ENCODE results near the gene PNPLA6.
"Not testable (repeated sequence)": the region's sequence is repeated elsewhere in the genome, so short reads cannot be mapped to it uniquely, and the experiment has no call there.

Gene PNPLA6

GRCh38 chr19:7558667-7559066 lies 23.1 kb downstream of the PNPLA6 start:
- DNase-seq: no peak

GRCh38 chr19:7559102-7559501 lies 23.6 kb downstream of the PNPLA6 start:
- no peak for DNase-seq

- no peak for DNase-seq
Measured at GRCh38 chr19:7560255-7560654, 24.7 kb downstream of the PNPLA6 start.

GRCh38 chr19:7561325-7561724 lies 25.8 kb downstream of the PNPLA6 start:
- DNase-seq: no peak

GRCh38 chr19:7562646-7563393 lies 27.3 kb downstream of the PNPLA6 start:
- DNase-seq: no peak

GRCh38 chr19:7564866-7565265 lies 29.3 kb downstream of the PNPLA6 start:
- DNase-seq: no peak

- no peak for DNase-seq
Measured at GRCh38 chr19:7565332-7565731, 29.8 kb downstream of the PNPLA6 start.

- DNase-seq: no peak
Measured at GRCh38 chr19:7570761-7571160, 35.2 kb downstream of the PNPLA6 start.

GRCh38 chr19:7575434-7576040 lies 40.0 kb downstream of the PNPLA6 start:
- no peak for DNase-seq

- DNase-seq: not testable (repeated sequence)
Measured at GRCh38 chr19:7577422-7577821, 41.9 kb downstream of the PNPLA6 start.

GRCh38 chr19:7578127-7578526 lies 42.6 kb downstream of the PNPLA6 start:
- no peak for DNase-seq

GRCh38 chr19:7579182-7579581 lies 43.7 kb downstream of the PNPLA6 start:
- no peak for DNase-seq

GRCh38 chr19:7582446-7582845 lies 46.9 kb downstream of the PNPLA6 start:
- no peak for DNase-seq

- no peak for DNase-seq
Measured at GRCh38 chr19:7589822-7590221, 54.3 kb downstream of the PNPLA6 start.

GRCh38 chr19:7590256-7590655 lies 54.7 kb downstream of the PNPLA6 start:
- no peak for DNase-seq

- peak; percentile 42 for DNase-seq
Measured at GRCh38 chr19:7595466-7596133, 60.1 kb downstream of the PNPLA6 start, which contains the start of gene CAMSAP3. Gene CAMSAP3, plus strand, starts transcription at chr19:7595863. Its CDS starts 140 bp downstream, at chr19:7596003.

- no peak for DNase-seq
Measured at GRCh38 chr19:7596211-7596937, 60.9 kb downstream of the PNPLA6 start.

GRCh38 chr19:7597689-7598088 lies 62.2 kb downstream of the PNPLA6 start:
- no peak for DNase-seq

GRCh38 chr19:7598180-7598579 lies 62.7 kb downstream of the PNPLA6 start:
- DNase-seq: no peak

- DNase-seq: no peak
Measured at GRCh38 chr19:7600721-7601120, 65.2 kb downstream of the PNPLA6 start.

- DNase-seq: no peak
Measured at GRCh38 chr19:7602240-7602934, 66.9 kb downstream of the PNPLA6 start.

- no peak for DNase-seq
Measured at GRCh38 chr19:7602935-7603497, 67.5 kb downstream of the PNPLA6 start.

Measured in CD4-positive, alpha-beta T cell treated with Interleukin-10 for 1 hour (primary cell).